K562 treated with DMSO at 1 percent for 48 hours (cell line): Measurements from ENCODE around the gene RGMA. TPM values are rescaled to one million over a fixed set of nuclear protein-coding genes. Genes with fewer than 3 reads are reported as not detected.

Source experiments
- total RNA-seq: library from RNA; unstranded; fragments of 300-600 nt; gene quantifications from 2 replicates; pipeline ENCODE4 v1.2.3, GENCODE V29; 2022; ENCODE audit warnings: low replicate concordance; ENCODE audit errors: extremely low read depth

Gene RGMA, protein sequence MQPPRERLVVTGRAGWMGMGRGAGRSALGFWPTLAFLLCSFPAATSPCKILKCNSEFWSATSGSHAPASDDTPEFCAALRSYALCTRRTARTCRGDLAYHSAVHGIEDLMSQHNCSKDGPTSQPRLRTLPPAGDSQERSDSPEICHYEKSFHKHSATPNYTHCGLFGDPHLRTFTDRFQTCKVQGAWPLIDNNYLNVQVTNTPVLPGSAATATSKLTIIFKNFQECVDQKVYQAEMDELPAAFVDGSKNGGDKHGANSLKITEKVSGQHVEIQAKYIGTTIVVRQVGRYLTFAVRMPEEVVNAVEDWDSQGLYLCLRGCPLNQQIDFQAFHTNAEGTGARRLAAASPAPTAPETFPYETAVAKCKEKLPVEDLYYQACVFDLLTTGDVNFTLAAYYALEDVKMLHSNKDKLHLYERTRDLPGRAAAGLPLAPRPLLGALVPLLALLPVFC
- not detected in 2 replicates for total RNA-seq

GRCh38 chr15:93088981-93089726, at the start of gene RGMA:
Gene RGMA (minus strand): TSS chr15:93089211. CDS start chr15:93088932, 279 bp downstream.

Other genes starting within 250 kb of the RGMA start
- gene CHD2, start 188.9 kb downstream of the RGMA start, total RNA-seq: not detected in 2 replicates